GM10248 (cell line): ENCODE measurements around the gene IL5RA.

Experiments used
- CTCF ChIA-PET: fragments of 300-600 bp; sonication (Branson Sonifier 250); formaldehyde crosslinking; extraction: SDS; loops from one replicate; lab custom pipeline; 2021; ENCODE audit warnings: antibody characterized with exemption; lab: Yijun Ruan, JAX
- POLR2A ChIA-PET: fragments of 350-650 bp; sonication (Branson Sonifier 250); formaldehyde crosslinking; extraction: SDS; loops from one replicate; lab custom pipeline; 2020; ENCODE audit warnings: antibody characterized with exemption; lab: Yijun Ruan, JAX
- DNase-seq: peaks from one replicate; pipeline ENCODE4 v3.0.0; 2012; ENCODE audit errors: extremely low spot score
- TF ChIP-seq, protein P1 (sequence below): IDR thresholded peaks from 2 replicates; pipeline ENCODE4 v1.5.1; 2012; ENCODE audit warnings: mild to moderate bottlenecking, low read depth; ENCODE audit errors: extremely low read depth, missing control alignments, control extremely low read depth

Gene IL5RA, protein sequence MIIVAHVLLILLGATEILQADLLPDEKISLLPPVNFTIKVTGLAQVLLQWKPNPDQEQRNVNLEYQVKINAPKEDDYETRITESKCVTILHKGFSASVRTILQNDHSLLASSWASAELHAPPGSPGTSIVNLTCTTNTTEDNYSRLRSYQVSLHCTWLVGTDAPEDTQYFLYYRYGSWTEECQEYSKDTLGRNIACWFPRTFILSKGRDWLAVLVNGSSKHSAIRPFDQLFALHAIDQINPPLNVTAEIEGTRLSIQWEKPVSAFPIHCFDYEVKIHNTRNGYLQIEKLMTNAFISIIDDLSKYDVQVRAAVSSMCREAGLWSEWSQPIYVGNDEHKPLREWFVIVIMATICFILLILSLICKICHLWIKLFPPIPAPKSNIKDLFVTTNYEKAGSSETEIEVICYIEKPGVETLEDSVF

DNA sequence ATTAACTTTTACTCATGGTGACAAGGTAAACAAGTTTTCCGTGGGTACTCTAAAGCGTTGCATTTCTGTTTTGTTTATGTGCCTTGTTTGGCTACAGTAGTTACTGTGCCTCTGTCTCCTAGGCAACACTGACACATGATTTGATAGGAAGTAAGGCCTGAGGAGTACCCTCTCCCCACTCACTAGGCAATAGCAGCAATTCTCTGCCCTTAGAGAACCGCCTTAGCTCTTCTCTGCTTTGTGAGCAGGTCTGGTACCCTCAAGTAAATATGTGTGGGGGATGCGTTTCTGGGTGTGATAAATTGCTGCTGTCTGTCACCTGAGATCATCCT lies at the start of gene IL5RA:
Gene IL5RA (minus strand): TSS at position 76 of the 332 bp plus-strand sequence. CDS start 5,390 bp downstream, outside the sequence.
- no peak for DNase-seq
- TF ChIP-seq, protein P1, sequence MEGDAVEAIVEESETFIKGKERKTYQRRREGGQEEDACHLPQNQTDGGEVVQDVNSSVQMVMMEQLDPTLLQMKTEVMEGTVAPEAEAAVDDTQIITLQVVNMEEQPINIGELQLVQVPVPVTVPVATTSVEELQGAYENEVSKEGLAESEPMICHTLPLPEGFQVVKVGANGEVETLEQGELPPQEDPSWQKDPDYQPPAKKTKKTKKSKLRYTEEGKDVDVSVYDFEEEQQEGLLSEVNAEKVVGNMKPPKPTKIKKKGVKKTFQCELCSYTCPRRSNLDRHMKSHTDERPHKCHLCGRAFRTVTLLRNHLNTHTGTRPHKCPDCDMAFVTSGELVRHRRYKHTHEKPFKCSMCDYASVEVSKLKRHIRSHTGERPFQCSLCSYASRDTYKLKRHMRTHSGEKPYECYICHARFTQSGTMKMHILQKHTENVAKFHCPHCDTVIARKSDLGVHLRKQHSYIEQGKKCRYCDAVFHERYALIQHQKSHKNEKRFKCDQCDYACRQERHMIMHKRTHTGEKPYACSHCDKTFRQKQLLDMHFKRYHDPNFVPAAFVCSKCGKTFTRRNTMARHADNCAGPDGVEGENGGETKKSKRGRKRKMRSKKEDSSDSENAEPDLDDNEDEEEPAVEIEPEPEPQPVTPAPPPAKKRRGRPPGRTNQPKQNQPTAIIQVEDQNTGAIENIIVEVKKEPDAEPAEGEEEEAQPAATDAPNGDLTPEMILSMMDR = no peak

DNA sequence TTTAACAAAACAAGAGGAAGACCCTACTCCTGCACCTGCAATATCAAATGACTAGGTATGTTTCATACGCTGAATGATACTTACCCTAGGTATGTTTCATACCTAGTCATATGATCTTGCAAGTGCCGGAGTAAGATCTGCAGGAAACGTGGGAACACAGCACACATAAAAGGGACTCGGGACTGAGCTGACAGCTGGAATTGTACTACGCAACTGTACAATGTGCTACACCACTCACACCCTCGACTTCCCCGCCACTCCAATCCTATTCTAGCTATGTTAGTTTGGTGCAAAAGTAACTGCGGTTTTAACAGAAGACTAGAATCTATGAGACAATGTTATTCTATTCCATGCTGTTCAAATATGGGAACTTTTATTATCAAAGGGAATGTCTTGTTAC lies 47.3 kb upstream of the IL5RA start:
- POLR2A ChIA-PET = no interaction called here
- CTCF ChIA-PET = interaction anchor here (1.4 to 1.8 kb wide), 2 partner anchors 12 to 841 kb away, joined by 3 read pairs; no protein-coding TSS in a partner anchor
- TF ChIP-seq, protein P1 = no peak
- no peak for DNase-seq

More for the DNA sequence above, at the start of gene IL5RA:
- CTCF ChIA-PET = no interaction called here
- POLR2A ChIA-PET = no interaction called here

DNA sequence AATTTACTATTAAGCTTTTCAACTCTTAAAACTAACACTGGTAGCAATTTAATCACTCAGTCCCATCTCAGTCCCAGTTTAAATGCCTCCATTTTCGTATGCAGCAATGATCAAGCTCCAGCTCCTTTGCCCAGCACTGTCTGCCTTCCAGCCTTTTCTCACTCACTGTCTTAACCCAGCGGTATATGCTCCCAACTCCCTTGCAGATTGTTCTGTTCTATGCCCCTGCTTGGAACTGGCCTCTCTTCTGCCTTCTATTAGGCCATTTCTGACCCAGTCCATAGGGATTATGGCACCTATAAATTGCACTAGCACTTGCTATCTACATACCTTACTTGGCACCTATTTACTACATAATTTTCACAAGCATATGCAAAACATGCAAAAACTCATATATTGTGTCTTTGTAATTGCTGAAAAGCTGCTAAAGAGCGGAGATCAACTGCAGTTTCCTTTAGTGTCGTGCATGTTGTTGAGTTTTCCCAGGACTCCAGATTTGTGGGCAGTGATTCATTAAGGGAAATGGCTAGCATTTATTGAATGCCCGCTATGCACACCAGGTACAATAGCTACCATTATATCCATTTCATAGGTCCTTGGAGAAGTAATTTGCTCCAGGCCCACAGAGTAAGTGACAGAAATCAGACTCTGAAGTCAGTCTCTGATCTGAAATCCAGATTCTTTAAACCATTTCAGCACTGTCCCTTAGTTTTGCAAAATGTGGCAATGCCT lies 44.9 kb upstream of the IL5RA start:
- CTCF ChIA-PET = interaction anchor here (0.9 to 1.6 kb wide), 3 partner anchors 13 to 45 kb away, joined by 3 to 7 read pairs (median 3); no protein-coding TSS in a partner anchor
- DNase-seq = no peak
- TF ChIP-seq, protein P1 = no peak
- POLR2A ChIA-PET = no interaction called here

DNA sequence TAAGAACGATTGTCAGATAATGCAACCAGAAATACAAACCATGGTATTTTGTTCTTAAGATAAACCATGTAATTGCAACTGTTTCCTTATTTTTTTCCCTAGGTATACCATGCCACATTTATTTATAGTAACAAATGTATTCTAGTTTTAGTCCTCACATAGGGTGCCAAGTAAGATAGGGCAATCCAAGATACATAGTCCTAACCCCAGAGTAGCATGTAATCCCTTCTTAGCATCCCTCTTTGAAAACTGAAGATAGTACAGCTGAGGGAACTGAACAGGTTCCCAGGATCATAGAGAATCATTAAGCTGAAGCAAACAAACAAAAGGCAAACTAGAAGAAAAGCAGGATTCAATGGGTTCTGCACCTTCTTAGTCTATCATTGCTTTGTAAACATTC lies 41.3 kb upstream of the IL5RA start:
- ChIA-PET CTCF (no interaction called here), POLR2A (no interaction called here)
- DNase-seq = no peak
- TF ChIP-seq, protein P1 = no peak

DNA sequence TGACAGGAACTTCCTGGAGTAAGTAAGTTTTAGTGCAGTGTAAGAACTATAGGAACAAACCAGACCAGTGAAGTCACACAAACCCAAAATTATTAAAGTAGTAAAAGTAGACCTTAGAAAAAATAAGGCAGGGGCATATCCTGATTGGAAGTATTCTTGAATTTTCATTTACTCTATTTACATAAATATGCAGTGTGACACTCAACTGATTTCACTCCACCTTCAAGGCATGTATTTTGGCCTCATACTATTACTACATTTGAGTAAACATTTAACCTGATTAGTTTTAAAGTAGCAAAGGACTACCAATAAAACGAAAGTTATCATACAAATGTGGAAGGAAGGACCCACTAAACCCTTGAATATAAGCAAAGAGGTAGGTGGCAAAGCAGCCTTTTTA lies 39.4 kb upstream of the IL5RA start:
- POLR2A ChIA-PET = no interaction called here
- CTCF ChIA-PET = no interaction called here
- DNase-seq = no peak
- TF ChIP-seq, protein P1 = no peak

DNA sequence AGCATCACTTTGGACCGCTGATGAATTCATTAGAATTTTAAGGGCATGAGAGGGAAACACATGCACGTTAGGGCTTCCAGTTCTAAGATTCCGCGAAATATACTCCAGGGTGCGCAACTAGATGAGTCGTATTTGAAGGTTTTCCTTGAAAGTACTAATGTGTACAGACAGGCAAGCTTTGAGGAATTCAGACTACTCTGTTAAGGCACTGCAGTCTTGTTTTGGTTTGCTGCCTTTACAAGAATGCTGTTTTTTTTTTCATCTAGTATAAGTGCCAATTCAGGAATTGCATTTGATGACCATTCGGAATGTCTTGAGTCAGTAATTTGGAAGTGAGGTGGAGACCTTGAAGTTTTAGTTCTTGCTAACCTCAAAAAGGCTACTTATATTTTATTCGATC lies 35.7 kb upstream of the IL5RA start:
- TF ChIP-seq, protein P1 = no peak
- DNase-seq = no peak
- CTCF ChIA-PET = no interaction called here
- POLR2A ChIA-PET = no interaction called here
